Subcutaneous adipose tissue (tissue), 4 donors: ENCODE measurements around the gene TNS1. TPM values are rescaled to one million over a fixed set of nuclear protein-coding genes. Genes with fewer than 3 reads are reported as not detected.

Experiments
- CTCF ChIP-seq: fragments of 450-650 bp; IDR thresholded peaks from one replicate; pipeline ENCODE4 v1.5.1; 2016; ENCODE audit warnings: low read depth, mild to moderate bottlenecking, control low read depth, antibody characterized with exemption, moderate library complexity
- total RNA-seq, 4 donors: library from RNA; depleted of rRNA; stranded (reverse); fragments of >200 nt; gene quantifications; one replicate each; pipeline ENCODE4 v1.1.0, GENCODE V29; 2016

TNS1 gene
- total RNA-seq, 4 donors from 2014 or later = 310 to 1,168 (median 450) TPM

- no peak for TF ChIP-seq CTCF
Observed at GRCh38 chr2:217759991-217760390, 242.8 kb downstream of the TNS1 start.

- TF ChIP-seq CTCF = no peak
Observed at GRCh38 chr2:217757108-217757463, 245.7 kb downstream of the TNS1 start.

- TF ChIP-seq CTCF = no peak
Observed at GRCh38 chr2:217756375-217757107, 246.3 kb downstream of the TNS1 start.

- TF ChIP-seq CTCF = no peak
Observed at GRCh38 chr2:217755027-217755745, 247.6 kb downstream of the TNS1 start.

GRCh38 chr2:217753460-217754200 lies 249.2 kb downstream of the TNS1 start:
- TF ChIP-seq CTCF = no peak

GRCh38 chr2:217752714-217753459 lies 249.9 kb downstream of the TNS1 start:
- no peak for TF ChIP-seq CTCF
